Ishikawa (cell line): ENCODE results near the gene HOXB8.

Experiments used
- CREB1 ChIP-seq: IDR thresholded peaks from 2 replicates; pipeline ENCODE4 v1.6.1; 2012; ENCODE audit warnings: low read depth
- EP300 ChIP-seq: IDR thresholded peaks from 2 replicates; pipeline ENCODE4 v1.6.1; 2012; ENCODE audit warnings: borderline replicate concordance
- RAD21 ChIP-seq: IDR thresholded peaks from 2 replicates; pipeline ENCODE4 v1.6.1; 2012; ENCODE audit warnings: low read depth
- YY1 ChIP-seq: IDR thresholded peaks from 2 replicates; pipeline ENCODE4 v1.6.1; 2012; ENCODE audit warnings: low read depth
- TF ChIP-seq, protein P1 (sequence below): IDR thresholded peaks from 2 replicates; pipeline ENCODE4 v1.6.1; 2012; ENCODE audit warnings: low read depth, mild to moderate bottlenecking

DNA sequence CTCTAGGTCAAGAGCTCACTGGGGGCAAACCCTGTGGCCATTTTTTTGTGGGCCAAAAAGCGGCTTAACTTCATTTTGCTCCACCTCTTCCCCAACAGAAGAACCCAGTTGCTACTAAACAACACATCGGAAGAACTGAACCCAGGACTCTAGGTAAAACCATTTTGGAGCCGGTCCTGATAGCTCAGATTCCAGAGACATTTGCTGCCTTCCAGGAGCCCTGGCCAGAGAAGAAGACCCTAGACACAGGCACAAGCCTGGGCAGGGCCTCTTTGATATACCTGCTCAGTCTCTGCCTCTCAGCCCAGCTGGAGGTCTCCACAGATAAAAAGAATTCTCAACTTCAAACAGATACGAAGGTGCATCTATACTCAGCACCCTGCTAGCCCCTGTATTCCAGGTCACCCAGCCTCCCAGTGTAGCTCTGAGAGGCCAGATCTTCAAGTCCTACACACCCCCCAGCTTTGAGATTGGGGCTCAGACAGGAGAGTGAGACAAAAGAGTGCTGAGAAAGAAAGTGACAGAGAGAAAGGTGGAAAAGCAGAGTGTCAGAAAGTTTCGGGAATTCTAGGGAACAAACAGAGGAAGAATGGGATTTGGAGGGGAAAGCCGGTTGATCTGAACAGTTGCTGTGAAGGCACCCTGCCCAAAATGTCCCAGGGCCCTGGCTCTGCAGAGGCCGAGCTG is 17.6 kb upstream of the HOXB8 start:
- TF ChIP-seq, protein P1, sequence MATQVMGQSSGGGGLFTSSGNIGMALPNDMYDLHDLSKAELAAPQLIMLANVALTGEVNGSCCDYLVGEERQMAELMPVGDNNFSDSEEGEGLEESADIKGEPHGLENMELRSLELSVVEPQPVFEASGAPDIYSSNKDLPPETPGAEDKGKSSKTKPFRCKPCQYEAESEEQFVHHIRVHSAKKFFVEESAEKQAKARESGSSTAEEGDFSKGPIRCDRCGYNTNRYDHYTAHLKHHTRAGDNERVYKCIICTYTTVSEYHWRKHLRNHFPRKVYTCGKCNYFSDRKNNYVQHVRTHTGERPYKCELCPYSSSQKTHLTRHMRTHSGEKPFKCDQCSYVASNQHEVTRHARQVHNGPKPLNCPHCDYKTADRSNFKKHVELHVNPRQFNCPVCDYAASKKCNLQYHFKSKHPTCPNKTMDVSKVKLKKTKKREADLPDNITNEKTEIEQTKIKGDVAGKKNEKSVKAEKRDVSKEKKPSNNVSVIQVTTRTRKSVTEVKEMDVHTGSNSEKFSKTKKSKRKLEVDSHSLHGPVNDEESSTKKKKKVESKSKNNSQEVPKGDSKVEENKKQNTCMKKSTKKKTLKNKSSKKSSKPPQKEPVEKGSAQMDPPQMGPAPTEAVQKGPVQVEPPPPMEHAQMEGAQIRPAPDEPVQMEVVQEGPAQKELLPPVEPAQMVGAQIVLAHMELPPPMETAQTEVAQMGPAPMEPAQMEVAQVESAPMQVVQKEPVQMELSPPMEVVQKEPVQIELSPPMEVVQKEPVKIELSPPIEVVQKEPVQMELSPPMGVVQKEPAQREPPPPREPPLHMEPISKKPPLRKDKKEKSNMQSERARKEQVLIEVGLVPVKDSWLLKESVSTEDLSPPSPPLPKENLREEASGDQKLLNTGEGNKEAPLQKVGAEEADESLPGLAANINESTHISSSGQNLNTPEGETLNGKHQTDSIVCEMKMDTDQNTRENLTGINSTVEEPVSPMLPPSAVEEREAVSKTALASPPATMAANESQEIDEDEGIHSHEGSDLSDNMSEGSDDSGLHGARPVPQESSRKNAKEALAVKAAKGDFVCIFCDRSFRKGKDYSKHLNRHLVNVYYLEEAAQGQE, result no peak
- TF ChIP-seq EP300 (no peak), RAD21 (no peak), YY1 (no peak), CREB1 (no peak)
